Left renal pelvis (tissue), 4 donors: ENCODE measurements around the gene KNDC1. TPM values are rescaled to one million over a fixed set of nuclear protein-coding genes. Genes with fewer than 3 reads are reported as not detected.
"Not testable (repeated sequence)": the region's sequence is repeated elsewhere in the genome, so short reads cannot be mapped to it uniquely, and the experiment has no call there.

ENCODE experiments used
- DNase-seq, 4 donors: peaks; one replicate each; pipeline ENCODE4 v3.0.0-alpha.2; 2013; ENCODE audit warnings: low read depth in 4 of 4, low spot score in 3 of 4
- polyA plus RNA-seq, 4 donors: library from polyadenylated mRNA; unstranded; fragments of 120-200 nt; gene quantifications; one replicate each; pipeline ENCODE4 v1.2.1, GENCODE V29; 2013; ENCODE audit not compliant: insufficient read length in 4 of 4

Gene KNDC1
- polyA plus RNA-seq, 4 donors = 2.5 to 10.0 (median 6.9) TPM

DNA sequence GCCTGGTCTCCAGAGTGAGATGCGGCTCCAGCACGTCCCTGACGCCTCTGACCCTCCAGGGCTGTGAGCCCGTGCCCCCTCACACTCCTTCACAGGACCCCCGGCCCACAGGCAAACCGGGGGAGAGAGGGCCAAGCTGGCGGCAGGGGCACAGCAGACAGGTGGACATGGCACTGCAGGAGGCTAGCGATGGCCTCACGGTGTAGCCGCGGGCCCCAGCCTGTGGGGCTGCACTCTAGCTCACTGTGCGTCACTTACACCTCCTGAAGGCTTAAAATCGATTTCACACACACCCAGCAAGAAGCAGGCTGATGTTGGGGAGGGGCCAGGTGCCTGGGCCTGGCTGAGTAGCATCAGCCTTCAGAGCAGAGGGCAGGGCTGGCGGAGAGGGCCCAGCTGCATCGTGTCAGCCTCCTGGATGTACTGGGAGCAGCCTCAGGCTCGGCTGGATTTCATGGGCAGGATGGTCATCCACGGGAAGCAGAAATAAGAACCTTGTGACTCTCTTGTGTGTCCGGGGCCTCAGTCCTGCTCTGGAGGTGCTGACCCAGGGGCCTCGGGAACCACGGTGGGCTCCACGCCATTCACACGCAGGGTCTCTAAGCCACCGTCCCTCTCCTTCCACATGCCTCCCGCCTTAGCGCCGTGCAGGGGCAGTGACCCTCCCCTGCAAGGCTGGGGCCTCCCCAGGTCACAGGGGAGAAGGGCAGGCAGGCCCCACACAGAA lies 19.4 kb upstream of the KNDC1 start:
- no peak for DNase-seq

DNA sequence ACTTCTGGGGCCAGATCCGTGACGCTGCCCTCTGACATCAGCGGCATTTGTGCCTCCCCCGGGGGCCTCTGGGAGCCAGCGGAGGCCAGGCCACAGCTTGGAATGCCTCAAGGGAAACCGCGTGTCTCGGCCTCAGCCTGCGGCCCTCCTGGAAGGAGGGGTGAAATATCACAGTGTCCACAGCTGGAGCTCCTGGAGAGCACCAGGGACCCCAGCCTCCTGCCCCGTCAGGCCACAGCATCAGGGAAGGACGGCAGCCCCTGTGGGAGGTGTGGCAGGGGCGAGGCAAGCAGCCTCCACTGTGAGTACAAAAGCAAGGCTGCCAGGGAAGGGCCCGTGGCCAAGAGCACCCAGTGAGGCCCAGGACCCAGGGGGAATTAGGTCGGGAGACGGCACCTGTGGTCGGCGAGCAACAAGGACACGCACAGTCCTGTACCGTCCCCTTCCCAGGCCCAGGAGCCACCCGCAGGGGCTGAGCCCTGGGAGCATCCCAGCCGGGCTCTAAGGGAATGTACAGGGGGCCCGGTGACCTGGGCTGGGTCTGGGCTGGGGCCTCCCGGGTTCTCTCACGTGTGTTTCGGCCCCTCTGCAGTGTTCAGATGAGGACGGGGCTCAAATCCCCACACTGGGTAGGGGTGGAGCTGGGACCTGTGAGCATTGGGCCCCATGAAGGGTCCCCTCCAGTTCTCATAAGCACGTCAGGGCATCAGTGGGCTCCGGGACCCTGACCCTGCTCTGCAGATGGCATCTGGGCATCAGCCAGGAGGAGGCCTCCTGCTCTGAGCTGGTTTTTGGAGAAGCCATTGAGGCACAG lies 18.7 kb upstream of the KNDC1 start:
- DNase-seq = no peak

DNA sequence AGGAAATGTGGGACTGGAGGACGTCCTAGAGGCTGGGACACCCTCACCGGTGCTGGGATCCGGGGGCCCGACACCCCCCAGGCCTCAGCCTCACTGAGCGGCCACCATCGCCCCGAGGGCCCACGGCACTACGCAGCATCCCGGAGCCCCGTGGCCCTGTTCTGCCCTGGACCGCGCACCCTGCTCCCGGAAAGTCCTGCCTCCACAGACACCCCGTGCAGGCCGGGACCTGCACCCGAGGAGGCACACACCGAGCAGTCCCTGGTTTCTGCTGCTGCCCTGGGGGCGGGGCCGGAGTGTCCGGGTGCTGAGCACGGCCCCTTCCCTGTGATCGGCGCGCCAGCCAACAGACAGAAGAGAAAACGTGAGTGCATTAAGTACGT lies 18.1 kb upstream of the KNDC1 start:
- DNase-seq = no peak

DNA sequence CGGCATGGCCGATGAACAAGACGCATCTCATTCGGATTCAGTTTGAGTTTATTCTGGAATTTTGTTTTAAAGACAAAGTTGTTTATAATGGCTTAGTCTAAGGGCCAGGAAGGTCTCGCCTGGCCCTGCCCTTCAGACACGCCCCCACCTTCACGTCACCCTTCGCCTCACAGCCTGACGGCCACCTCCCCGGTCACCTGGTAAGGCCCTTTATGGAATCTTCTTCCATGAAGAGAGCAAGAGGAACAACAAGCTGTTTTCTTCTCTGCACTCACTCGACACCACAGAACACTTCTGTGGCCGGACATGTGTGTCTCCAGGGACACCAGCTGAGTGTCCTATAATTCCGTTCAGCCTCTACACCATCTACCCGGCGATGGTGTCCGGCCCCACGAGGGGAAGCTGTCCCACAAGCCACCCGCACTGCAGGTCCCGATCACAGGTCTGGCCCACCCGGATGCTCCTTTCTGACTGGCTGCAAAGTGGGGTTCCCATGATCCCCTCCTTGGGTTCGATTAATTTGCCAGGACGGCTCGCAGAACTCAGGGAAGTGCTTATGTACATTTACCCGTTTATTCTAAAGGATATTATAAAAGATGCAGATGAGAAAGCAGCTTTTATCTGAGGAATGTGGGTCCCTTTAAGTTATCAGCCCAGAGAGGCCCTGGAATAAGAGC lies 17.4 kb upstream of the KNDC1 start:
- no peak for DNase-seq

DNA sequence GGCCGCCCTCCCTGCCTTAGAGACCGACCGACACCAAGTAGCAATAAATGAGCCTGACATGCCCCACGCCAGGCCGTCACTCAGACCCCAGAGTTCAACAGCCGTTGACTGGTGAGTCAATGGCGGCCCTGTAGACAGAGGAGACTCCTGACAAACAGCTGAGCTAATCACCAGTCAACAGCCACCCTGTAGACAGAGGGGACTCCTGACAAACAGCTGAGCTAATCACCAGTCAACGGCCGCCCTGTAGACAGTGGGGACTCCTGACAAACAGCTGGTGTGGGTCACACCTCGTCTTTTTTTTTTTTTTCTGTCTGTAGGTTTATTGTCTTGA lies 16.9 kb upstream of the KNDC1 start:
- no peak for DNase-seq

DNA sequence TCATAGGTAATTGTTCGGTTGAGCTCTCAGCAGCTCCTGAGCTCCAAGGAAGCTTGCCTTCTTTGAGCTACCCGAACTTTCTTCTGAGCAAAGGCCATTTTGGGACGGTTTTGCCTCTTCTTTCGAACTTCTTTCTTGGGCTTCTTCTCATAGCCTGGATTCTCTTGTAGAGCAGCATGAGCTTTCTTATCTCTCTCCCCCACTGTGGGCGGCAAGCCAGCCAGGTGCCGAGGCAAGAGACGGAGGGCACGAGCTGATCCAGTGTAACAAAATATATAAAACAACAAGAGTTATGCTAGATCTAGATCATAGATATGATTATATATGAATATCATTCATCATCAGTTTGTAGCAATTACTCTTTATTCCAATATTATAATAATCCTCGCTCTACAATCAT lies 16.5 kb upstream of the KNDC1 start:
- DNase-seq = no peak

DNA sequence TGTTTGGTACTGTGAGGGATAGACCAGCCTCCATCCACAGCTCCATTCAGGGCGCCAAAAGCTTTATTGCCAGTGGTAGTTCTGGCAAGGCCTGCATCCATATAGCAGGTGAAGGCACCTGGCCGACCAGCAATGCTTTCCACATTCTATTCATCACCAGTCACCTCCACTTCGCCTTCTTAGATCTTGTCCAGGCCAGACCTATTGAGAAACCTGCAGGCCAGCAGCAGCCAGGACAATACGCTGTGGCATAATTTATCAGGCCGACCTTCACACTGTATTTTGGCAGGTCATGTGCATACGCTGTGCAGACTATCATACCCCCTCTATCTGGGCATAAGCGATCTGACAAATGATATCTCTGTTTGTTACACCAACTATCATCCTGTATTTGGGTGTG lies 15.2 kb upstream of the KNDC1 start:
- no peak for DNase-seq

DNA sequence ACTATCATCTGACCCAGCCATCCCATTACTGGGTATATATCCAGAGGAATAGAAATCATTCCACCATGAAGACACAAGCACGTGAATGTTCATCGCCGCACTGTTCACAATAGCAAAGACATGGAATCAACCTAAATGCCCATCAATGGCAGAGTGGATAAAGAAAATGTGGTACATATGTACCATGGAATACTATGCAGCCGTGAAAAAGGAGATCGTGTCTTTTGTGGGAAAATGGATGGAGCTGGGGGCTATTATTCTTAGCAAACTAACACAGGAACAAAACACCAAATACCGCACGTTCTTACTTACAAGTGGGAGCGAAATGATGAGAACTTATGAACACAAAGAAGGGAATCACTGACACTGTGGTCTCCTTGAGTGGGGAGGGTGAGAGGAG lies 9.8 kb upstream of the KNDC1 start:
- DNase-seq = no peak

DNA sequence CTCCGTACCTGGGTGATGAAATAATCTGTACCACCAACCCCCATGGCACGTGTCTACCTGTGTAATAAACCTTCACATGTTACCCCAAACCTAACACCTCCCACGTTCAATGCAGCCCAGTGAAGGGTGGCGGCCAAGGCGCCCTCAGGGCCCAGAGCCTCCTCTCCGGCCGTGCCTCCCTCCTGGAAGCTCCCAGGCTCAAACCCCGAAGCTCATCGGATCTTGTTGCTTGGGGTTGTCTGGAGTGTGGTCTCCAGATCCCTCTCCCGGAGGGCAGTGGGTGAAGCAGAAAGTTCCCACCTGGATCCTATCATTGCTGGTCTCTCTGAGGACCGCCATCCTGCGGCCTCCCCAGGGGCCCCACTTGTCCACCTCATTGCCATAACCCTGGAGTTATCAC lies 9.4 kb upstream of the KNDC1 start:
- DNase-seq = no peak

DNA sequence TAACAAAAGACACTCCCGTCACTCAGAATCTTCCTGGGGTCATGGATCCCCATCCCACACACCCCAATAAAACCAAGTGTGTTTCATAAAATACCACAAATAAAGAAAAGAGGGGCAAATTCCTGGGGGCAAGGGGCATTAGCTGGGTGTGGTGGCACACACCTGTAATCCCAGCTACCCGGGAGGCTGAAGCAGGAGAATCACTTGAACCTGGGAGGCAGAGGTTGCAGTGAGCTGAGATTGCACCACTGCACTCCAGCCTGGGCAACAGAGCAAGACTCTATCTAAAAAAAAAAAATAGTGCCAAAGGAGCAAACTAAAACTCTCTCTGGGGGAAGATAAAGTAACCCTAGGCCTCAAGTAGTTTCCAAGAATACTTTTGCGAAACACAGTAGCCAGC lies 8.9 kb upstream of the KNDC1 start:
- not testable (repeated sequence) for DNase-seq

DNA sequence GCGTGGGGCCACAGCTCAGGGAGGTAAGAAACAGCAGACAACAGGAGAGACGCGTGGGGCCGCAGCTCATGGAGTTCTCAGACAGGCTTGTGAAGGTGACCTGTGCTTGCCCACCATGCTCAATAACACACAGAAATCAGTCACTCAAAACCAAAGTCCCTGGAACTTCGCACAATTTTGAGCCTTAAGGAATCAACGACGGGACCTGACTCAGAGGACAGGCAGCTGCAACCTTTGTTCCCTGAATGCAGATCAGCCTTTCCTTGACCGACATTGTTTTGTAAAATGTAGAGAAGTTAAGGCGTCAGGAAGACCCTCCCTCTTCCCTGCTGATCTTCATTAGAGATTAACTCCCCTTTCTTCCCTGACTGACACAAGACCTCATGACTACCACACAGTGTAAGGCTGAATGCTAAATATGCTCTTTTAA lies 8.5 kb upstream of the KNDC1 start:
- no peak for DNase-seq

DNA sequence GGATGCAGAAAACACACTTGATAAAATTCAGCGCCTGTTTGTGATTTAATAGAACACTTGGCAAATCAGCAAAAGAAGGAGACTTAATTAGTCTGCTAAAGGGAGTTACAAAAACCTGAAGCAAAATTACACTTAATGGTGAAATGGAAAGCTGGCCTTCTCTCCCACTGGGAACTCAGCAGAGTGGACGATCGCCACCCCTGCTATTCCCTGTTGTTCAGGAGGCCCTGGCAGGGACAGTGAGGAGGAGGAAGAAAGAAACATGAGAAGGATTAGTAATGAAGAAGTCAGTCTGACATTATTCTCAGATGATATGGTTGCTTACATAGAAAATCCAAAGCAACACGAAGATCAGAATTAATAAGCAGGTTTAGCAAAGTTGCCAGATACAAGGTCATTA lies 5.6 kb upstream of the KNDC1 start:
- no peak for DNase-seq

DNA sequence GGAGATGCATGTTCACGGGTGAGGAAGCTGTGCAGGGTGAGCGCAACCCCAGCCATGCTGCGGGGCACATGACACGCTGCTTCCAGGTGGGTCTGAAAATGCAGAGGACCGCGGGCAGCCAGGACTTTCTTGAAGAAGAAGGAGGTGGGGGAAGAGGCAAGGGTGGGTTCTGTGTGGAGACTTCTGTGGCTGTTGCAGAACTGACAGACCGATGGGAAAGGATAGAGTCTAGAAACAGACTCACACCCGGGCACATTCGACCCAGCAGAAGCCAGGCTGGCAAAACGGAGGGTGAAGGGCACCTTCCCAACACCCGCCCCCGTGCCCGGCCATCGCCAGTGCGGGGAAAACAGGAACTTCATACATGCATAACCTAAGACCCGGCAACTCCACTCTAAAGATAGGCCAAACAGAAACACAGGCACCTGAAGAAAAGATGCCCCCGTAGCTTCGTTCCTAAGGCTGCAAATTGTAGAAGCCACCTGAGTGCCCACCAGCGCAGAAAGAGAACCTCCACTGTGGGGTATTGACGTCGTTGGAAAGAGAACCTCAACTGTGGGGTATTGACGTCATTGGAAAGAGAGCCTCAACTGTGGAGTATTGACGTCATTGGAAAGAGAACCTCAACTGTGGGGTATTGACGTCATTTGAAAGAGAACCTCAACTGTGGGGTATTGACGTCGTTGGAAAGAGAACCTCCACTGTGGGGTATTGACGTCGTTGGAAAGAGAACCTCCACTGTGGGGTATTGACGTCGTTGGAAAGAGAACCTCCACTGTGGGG lies 4.8 kb upstream of the KNDC1 start:
- DNase-seq = no peak

DNA sequence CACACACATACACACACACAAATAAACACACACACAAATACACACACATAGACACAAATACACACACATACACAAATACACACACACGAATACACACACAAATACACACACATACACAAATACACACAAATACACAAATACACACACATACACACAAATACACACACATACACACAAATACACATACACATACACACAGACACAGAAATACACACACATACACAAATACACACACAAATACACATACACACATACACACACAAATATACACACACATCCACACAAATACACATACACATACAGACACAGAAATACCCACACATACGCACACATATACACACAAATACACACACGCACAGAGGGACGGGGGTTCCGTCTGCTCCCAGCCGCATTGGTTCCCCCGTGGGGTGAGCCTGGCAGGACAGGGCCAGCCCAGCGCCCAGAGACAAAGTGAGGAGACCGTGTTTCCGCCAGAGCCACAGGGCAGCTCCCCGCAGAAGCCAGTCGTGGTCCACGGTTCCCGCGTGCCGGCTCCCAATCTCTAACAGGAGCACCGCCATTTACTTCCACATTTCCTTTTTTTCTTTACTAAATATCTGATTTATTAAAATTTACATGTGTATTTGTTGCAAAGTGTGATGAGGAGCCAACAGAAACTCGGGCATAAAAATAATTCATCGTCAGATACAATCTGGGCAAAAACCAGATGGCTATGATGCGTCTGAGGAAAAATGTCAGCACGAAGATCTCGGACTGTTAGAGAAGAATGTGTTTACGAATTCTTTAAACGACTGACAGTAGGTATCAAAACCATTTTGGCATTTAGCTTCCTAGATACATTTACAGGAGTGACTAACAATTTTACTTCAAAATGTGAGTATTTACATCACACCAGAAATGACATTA lies 3.1 kb upstream of the KNDC1 start:
- no peak for DNase-seq

DNA sequence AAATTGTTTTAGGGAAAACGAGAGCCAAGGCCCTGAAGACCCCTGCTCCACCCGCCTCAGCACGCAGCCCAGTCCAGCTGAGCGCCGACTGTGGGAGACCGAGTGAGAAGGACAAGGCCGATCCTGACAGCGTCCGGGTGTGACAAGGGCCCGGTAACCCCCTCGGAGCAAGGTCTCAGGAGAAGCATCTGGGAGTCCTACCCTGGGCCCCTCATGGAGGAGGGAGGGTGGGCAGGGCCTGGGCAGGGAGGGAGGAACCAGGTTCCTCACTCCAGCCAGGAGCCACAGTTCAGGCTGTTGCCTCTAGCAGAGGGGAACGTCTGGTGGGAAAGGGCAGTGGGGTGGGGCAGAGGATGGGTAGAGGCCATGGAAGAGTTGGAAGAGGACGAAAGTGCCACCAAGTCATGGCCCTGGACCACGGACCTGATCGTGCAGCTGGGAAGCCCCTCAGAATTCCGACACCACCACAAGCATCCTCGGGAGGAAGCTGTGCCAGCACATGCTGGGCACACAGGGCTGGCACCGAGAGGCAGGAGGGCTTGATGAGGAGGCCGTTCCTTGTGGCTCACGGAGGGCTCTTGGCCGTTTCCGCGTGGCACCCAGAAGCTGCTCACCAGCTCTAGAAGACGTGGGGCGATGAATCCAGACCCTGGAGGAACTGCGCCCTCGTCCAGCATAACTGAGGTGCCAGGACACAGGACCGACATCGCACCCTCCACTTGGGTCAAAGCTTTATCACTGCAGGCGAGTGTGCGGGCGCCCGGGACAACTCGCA lies 2.2 kb upstream of the KNDC1 start:
- DNase-seq = no peak

DNA sequence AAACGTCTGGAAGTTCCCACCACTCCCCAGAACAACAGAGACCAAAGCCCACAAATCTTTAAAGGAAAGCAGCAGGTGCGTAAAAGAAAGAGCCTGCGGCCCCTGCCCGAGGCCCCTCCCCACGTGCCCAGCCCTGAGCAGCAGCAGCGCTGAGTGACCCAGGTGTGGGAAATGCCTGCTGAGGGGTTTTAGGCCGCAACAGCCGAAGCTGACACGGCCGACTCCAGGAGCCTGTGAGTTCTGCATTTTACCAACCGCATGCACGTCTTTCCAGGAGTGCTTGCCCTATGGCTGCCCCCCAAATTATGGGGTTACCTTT lies 1.6 kb upstream of the KNDC1 start:
- no peak for DNase-seq

DNA sequence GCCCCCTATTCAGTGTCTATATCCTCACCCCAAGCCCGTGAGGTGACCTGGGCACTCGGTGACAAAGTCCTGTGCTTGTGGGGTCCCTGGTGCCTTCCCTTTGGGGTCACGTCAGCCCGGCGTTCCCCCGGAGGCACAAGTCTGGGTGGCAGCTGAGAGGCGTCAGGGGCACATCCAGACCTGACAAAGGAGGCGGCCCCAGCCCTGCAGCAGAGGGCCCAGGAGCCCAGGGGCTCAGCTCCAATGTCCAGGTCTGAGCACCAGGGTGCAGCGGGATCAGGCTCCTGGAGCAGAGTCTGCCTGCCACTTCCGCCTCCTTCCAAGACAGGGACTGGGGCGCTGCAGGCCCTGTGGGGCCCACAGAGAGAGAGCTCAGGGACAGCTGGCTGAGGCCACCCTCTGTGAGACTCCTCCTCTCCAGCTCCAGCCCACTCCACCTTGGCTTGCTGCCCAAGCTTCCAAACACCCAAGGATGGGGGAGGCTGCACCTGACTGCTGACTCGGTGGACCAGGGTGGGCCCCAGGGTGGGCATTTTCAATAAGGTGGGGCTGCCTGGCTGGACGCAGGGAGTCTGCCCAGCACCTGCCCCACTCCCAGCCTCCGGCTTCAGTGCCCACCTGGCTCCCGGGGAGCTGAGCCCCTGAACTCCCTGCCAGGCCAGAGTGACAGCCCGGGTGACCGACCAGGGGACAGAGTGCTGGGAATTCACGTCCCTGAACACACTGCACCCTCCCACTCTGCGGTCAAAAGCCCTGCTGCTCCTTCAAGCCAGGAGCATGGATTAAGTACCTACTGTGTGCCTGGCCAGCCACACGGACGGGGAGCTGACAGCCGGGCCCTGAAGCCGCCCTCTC lies 1.0 kb upstream of the KNDC1 start:
- DNase-seq = no peak

DNA sequence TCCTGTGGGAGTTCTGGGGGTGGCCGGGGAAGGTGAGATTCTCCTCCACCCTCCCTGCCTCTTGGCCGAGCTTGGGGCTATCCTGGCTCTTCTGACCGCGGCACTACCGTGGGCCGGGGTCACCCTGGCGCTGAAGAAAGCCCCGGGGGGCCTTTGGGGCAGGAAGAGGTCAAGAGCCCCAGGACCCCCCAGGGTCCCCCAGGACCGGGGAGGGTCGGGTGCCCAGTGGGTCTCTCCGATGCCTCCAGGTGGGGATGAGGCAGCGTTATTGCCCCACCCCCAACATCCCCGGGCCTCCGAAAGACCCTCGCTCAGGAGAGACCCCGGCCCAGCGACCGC lies 439 bp upstream of the KNDC1 start:
- DNase-seq = no peak
